ENCODE data around the gene LMAN2L.
"Not testable (repeated sequence)": the region's sequence is repeated elsewhere in the genome, so short reads cannot be mapped to it uniquely, and the experiment has no call there.

Gene LMAN2L

DNA sequence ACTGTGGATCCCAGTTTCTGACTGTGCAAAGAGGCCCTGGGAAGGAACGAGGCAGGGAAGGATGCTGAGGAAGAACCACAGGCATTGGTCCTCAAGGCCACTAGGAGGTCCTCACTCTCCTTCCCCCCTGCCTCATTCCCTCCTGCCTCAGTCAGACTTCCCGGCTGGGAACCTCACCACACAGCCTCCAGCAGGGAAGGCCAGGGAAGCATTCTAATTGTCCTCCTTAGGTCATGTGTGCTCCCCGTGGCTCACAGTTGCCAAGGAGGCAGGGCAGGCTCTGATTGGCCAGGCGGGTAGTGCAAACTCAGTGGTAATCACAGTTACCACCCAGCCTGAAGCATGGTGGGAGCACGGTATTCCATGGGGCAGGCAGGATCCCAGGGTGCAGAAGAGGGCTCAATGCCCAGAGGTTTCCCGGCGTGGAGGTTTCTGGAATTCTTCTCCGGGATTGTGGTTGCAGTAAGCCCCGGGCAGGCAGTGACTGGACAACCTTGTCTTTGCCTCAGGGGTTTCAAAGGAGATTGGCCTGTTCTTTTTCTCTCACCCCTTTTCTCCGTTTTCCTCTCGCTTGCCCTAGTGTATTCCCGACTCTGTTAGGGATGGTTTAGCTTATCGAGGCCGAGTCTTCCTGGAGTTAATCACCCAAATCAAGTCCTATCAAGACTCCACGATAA, 70.2 kb downstream of the LMAN2L start:
- Histone ChIP-seq H3K27me3 (ENCODE audit: insufficient read depth, insufficient read length) (no peaks in the 10 kb centered on the region), H3K9ac (ENCODE audit: insufficient read length, low read depth) (no peak overlapping the region), H3K4me1 (ENCODE audit: insufficient read depth, insufficient read length) (peaks cover 6% of the 10 kb centered on the region), H3K9me3 (ENCODE audit: insufficient read depth, low read length) (no peaks in the 10 kb centered on the region), H3K4me3 (ENCODE audit: insufficient read length, low read depth) (no peak overlapping the region), H3K36me3 (ENCODE audit: insufficient read depth, insufficient read length, low read length) (no peaks in the 10 kb centered on the region)
- DNase-seq (ENCODE audit: low read depth, low spot score), result no peak
- no peak for TF ChIP-seq ZNF274 (IDR thresholded peaks at IDR 0.05; ENCODE audit: low read depth, low read length)
- no peak for TF ChIP-seq YY1 (IDR thresholded peaks at IDR 0.05; ENCODE audit: insufficient read depth, insufficient read length)
- no peak for TF ChIP-seq SUZ12 (IDR thresholded peaks at IDR 0.05; ENCODE audit: extremely low read depth, insufficient read depth, insufficient read length)

DNA sequence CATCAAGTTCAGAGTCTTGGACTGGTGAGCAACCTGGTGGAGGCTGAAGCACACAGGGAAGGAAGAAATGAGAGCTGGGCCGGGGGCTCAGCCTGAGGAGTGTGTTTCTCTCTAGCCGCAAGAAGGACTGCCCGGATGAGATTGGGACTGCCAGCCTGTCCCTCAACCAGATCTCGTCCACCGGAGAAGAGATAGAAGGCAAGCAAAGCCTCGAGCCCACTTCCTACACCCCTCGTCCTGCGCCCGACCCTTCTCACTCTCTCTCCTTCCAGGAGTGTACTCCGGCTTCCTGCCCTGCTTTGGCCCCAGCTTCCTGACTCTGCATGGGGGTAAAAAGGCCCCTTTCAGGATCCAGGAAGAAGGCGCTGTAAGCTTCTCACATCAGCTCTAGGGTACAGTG, 71.1 kb downstream of the LMAN2L start:
- no peaks in the 10 kb centered on the region for H3K36me3 ChIP-seq (ENCODE audit: insufficient read depth, insufficient read length, low read length)
- no peak for DNase-seq (ENCODE audit: low read depth, low spot score)
- TF ChIP-seq ZNF274 (IDR thresholded peaks at IDR 0.05; ENCODE audit: low read depth, low read length), result no peak
- no peak for TF ChIP-seq YY1 (IDR thresholded peaks at IDR 0.05; ENCODE audit: insufficient read depth, insufficient read length)
- no peak for TF ChIP-seq SUZ12 (IDR thresholded peaks at IDR 0.05; ENCODE audit: extremely low read depth, insufficient read depth, insufficient read length)
- H3K9me3 ChIP-seq (ENCODE audit: insufficient read depth, low read length), result peaks cover 7% of the 10 kb centered on the region; the same call in 1 of the 2 replicates
- H3K9ac ChIP-seq (ENCODE audit: insufficient read length, low read depth), result peak overlapping the region; percentile 51
- no peak overlapping the region for H3K4me3 ChIP-seq (ENCODE audit: insufficient read length, low read depth)
- H3K4me1 ChIP-seq (ENCODE audit: insufficient read depth, insufficient read length), result peaks cover 6% of the 10 kb centered on the region
- no peaks in the 10 kb centered on the region for H3K27me3 ChIP-seq (ENCODE audit: insufficient read depth, insufficient read length)

DNA sequence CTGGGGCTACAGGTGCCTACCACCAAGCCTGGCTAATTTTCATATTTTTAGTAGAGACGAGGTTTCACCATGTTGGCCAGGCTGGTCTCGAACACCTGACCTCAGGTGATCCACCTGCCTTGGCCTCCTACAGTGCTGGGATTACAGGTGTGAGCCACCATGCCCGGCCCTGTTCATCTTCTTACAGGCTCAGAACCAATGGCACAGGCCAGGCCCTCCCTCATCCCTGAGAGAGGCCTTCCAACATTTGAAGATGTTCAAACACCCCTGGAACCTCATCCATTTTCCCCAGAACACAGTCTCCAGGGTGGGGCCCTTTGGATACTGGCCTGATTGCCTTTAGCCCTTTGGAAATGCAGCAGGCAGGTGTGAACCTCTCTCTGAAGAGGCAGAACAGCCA, 74.1 kb downstream of the LMAN2L start:
- H3K9ac ChIP-seq (ENCODE audit: insufficient read length, low read depth); H3K9me3 ChIP-seq (ENCODE audit: insufficient read depth, low read length); H3K4me1 ChIP-seq (ENCODE audit: insufficient read depth, insufficient read length): not testable (repeated sequence)

DNA sequence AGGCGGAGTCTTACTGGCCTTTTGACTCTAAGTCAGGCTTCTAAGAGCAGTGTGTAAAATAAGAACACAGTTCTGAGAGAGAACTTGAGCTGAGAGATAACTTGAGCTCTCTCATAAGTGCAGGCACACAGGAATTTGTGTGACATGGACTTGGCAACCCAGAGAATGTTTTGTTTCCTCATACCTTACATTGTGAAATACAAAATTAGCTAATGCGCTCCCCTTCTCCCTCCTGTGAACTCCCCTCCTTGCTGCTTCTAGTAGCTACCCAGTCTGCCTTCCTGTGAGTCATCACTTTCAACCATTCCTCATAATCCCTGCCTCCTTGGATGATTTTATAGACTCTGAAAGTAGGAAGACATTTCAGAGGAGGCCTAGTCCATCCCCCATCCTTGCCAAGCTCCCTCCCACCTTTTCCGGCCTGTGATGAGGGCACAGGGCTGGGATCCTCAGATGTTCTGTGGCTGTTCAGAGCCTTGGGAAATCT, 74.7 kb downstream of the LMAN2L start:
- no peak for TF ChIP-seq SUZ12 (IDR thresholded peaks at IDR 0.05; ENCODE audit: extremely low read depth, insufficient read depth, insufficient read length)
- no peak for TF ChIP-seq YY1 (IDR thresholded peaks at IDR 0.05; ENCODE audit: insufficient read depth, insufficient read length)
- no peak for TF ChIP-seq ZNF274 (IDR thresholded peaks at IDR 0.05; ENCODE audit: low read depth, low read length)
- peaks cover 6% of the 10 kb centered on the region for H3K4me1 ChIP-seq (ENCODE audit: insufficient read depth, insufficient read length)
- H3K9me3 ChIP-seq (ENCODE audit: insufficient read depth, low read length), result peaks cover 7% of the 10 kb centered on the region; the same call in 1 of the 2 replicates
- H3K4me3 ChIP-seq (ENCODE audit: insufficient read length, low read depth), result no peak overlapping the region
- DNase-seq (ENCODE audit: low read depth, low spot score), result no peak
- H3K36me3 ChIP-seq (ENCODE audit: insufficient read depth, insufficient read length, low read length), result peaks cover 7% of the 10 kb centered on the region
- no peak overlapping the region for H3K9ac ChIP-seq (ENCODE audit: insufficient read length, low read depth)
- H3K27me3 ChIP-seq (ENCODE audit: insufficient read depth, insufficient read length), result no peaks in the 10 kb centered on the region

More for the DNA sequence above, 74.1 kb downstream of the LMAN2L start:
- H3K27me3 ChIP-seq (ENCODE audit: insufficient read depth, insufficient read length); H3K36me3 ChIP-seq (ENCODE audit: insufficient read depth, insufficient read length, low read length); DNase-seq (ENCODE audit: low read depth, low spot score); H3K4me3 ChIP-seq (ENCODE audit: insufficient read length, low read depth): not testable (repeated sequence)

DNA sequence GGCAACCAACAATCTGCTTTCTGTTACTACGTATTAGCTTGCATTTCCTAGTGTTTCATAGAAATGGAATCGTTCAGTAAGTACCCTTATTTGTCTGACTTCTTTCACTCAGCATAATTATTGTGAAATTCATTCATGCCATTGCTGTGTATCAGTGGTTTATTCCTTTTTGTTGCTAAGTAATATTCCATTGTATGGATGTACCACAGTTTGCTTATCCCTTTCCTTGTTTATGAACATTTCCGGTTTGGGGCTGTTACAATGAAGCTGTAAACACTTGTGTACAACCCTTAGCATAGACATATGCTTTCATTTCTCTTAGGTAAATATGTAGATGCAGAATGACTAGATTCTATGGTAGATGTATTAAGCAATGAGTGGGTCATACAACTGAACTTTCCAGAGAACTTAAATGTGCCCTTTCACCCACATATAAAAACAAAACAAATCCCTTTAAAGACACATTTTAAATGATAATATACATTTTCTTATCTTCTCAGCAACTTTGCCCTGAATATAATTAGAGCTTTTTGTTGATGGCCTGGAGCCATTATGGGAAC, 75.4 kb downstream of the LMAN2L start:
- TF ChIP-seq YY1 (IDR thresholded peaks at IDR 0.05; ENCODE audit: insufficient read depth, insufficient read length), result no peak
- TF ChIP-seq SUZ12 (IDR thresholded peaks at IDR 0.05; ENCODE audit: extremely low read depth, insufficient read depth, insufficient read length), result no peak
- no peak for TF ChIP-seq ZNF274 (IDR thresholded peaks at IDR 0.05; ENCODE audit: low read depth, low read length)
- H3K4me3 ChIP-seq (ENCODE audit: insufficient read length, low read depth), result no peak overlapping the region
- no peaks in the 10 kb centered on the region for H3K27me3 ChIP-seq (ENCODE audit: insufficient read depth, insufficient read length)
- DNase-seq (ENCODE audit: low read depth, low spot score), result no peak
- no peak overlapping the region for H3K9ac ChIP-seq (ENCODE audit: insufficient read length, low read depth)
- peaks cover 7% of the 10 kb centered on the region; the same call in 1 of the 2 replicates for H3K9me3 ChIP-seq (ENCODE audit: insufficient read depth, low read length)
- peaks cover 7% of the 10 kb centered on the region for H3K36me3 ChIP-seq (ENCODE audit: insufficient read depth, insufficient read length, low read length)
- H3K4me1 ChIP-seq (ENCODE audit: insufficient read depth, insufficient read length), result peaks cover 6% of the 10 kb centered on the region

DNA sequence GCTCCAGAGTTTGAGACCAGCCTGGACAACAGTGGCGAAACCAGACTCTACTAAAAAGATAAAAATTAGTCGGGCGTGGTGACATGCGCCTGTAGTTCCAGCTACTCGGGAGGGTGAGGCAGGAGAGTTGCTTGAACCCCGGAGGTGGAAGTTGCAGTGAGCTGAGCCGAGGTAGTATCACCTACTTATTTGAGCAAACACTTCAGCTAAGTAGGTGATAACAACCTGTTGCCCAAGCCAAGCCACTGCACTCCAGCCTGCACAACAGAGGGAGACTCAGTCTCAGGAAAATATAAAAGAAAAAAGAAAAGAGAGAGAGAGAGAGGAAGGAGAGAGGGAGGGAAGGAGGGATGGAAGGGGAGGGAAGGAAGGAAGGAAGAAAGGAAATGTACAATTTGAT, 76.0 kb downstream of the LMAN2L start:
- Histone ChIP-seq H3K4me3 (ENCODE audit: insufficient read length, low read depth) (no peak overlapping the region), H3K9ac (ENCODE audit: insufficient read length, low read depth) (no peak overlapping the region), H3K4me1 (ENCODE audit: insufficient read depth, insufficient read length) (peaks cover 3% of the 10 kb centered on the region), H3K36me3 (ENCODE audit: insufficient read depth, insufficient read length, low read length) (peaks cover 7% of the 10 kb centered on the region), H3K27me3 (ENCODE audit: insufficient read depth, insufficient read length) (no peaks in the 10 kb centered on the region), H3K9me3 (ENCODE audit: insufficient read depth, low read length) (peaks cover 7% of the 10 kb centered on the region; the same call in 1 of the 2 replicates)
- DNase-seq (ENCODE audit: low read depth, low spot score), result no peak
- no peak for TF ChIP-seq YY1 (IDR thresholded peaks at IDR 0.05; ENCODE audit: insufficient read depth, insufficient read length)
- no peak for TF ChIP-seq ZNF274 (IDR thresholded peaks at IDR 0.05; ENCODE audit: low read depth, low read length)
- TF ChIP-seq SUZ12 (IDR thresholded peaks at IDR 0.05; ENCODE audit: extremely low read depth, insufficient read depth, insufficient read length), result no peak

DNA sequence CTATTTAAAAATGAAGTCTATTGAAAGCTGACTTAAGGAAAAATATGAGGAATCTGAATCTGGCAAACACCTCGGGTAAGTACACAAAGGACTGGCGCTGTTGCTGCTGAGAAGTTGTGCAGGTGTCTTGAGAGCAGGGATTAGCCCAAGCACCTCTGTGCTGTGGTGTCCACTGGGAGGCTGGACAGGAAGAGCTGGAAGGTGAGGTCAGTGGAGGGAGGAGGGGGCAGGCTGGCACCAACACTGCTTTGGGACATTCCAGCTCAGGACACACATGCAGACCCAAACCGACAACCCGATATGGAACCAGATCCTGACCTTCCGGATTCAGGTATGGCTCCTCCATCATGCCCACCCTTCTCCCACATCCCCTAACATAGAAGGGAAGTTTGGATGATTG, 76.7 kb downstream of the LMAN2L start:
- no peak for TF ChIP-seq SUZ12 (IDR thresholded peaks at IDR 0.05; ENCODE audit: extremely low read depth, insufficient read depth, insufficient read length)
- TF ChIP-seq ZNF274 (IDR thresholded peaks at IDR 0.05; ENCODE audit: low read depth, low read length), result no peak
- no peak for TF ChIP-seq YY1 (IDR thresholded peaks at IDR 0.05; ENCODE audit: insufficient read depth, insufficient read length)
- Histone ChIP-seq H3K4me1 (ENCODE audit: insufficient read depth, insufficient read length) (peaks cover 3% of the 10 kb centered on the region), H3K4me3 (ENCODE audit: insufficient read length, low read depth) (no peak overlapping the region), H3K36me3 (ENCODE audit: insufficient read depth, insufficient read length, low read length) (peaks cover 7% of the 10 kb centered on the region), H3K9ac (ENCODE audit: insufficient read length, low read depth) (no peak overlapping the region), H3K27me3 (ENCODE audit: insufficient read depth, insufficient read length) (no peaks in the 10 kb centered on the region), H3K9me3 (ENCODE audit: insufficient read depth, low read length) (peaks cover 7% of the 10 kb centered on the region; the same call in 1 of the 2 replicates)
- no peak for DNase-seq (ENCODE audit: low read depth, low spot score)
